Upper lobe of right lung (tissue), 1 donor: Measurements from ENCODE around the gene HOXB5. TPM values are rescaled to one million over a fixed set of nuclear protein-coding genes. Genes with fewer than 3 reads are reported as not detected.

Experiments used
- ATAC-seq: fragments of 200-7000 bp; cut with Tn5 transposase; one replicate; pipeline ENCODE4 v1.9.1; 2020; ENCODE audit warnings: mild to moderate bottlenecking, moderate library complexity
- DNase-seq: peaks from one replicate; pipeline ENCODE4 v3.0.0-alpha.2; 2020
- H3K27ac ChIP-seq: fragments of 200-600 bp; one replicate; pipeline ENCODE4 v1.8.0; 2022
- H3K27me3 ChIP-seq: fragments of 200-600 bp; one replicate; pipeline ENCODE4 v1.8.0; 2022; ENCODE audit warnings: mild to moderate bottlenecking
- H3K36me3 ChIP-seq: fragments of 200-600 bp; one replicate; pipeline ENCODE4 v1.8.0; 2022
- H3K4me1 ChIP-seq: fragments of 200-600 bp; one replicate; pipeline ENCODE4 v1.8.0; 2022
- H3K4me3 ChIP-seq: fragments of 200-600 bp; one replicate; pipeline ENCODE4 v1.8.0; 2022; ENCODE audit warnings: mild to moderate bottlenecking
- H3K9me3 ChIP-seq: fragments of 200-600 bp; one replicate; pipeline ENCODE4 v1.8.0; 2022
- intact Hi-C: fragments of 100-400 bp; cut with DNase I; formaldehyde crosslinking; loops from one replicate; pipeline ENCODE4 v1.11.0; 2022
- total RNA-seq: library from RNA; stranded (reverse); fragmentation: NEBNext Ultra II Directional; extraction: Animal tissue kit (Norgen Biotek cat#: 25700); gene quantifications from one replicate; pipeline ENCODE4 v1.2.1, GENCODE V29; 2021
- TF ChIP-seq, protein P1 (sequence below): fragments of 200-600 bp; IDR thresholded peaks from one replicate; pipeline ENCODE4 v1.8.0; 2022; ENCODE audit warnings: antibody characterized with exemption
- donor health status: DM: no; HTN: yes; CAD: no; lungs with severe emphysema.

The HOXB5 gene
- total RNA-seq, 1 donor from 2014 or later, result 4.4 TPM

DNA sequence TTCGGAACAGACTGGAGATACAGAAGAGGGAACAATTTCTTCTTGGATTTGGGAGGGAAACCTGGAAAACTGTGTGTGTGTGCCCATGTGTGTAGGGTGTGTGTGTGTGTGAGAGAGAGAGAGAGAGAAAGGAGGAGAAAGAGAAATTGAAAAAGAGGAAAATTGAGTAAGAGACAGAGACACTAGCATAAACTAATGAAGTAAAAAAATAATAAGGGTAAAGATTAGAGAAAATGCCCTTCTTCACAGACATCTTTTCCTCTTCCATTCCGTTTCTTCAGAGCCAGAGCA lies 34.8 kb downstream of the HOXB5 start:
- ATAC-seq (no peak), DNase-seq (no peak)
- Histone ChIP-seq H3K27me3 (peaks cover 28% of the 10 kb centered on the region), H3K27ac (peak overlapping the region; percentile 51), H3K4me1 (peaks cover 8% of the 10 kb centered on the region), H3K36me3 (no peaks in the 10 kb centered on the region), H3K9me3 (no peaks in the 10 kb centered on the region), H3K4me3 (peak overlapping the region; percentile 33)
- TF ChIP-seq, protein P1, sequence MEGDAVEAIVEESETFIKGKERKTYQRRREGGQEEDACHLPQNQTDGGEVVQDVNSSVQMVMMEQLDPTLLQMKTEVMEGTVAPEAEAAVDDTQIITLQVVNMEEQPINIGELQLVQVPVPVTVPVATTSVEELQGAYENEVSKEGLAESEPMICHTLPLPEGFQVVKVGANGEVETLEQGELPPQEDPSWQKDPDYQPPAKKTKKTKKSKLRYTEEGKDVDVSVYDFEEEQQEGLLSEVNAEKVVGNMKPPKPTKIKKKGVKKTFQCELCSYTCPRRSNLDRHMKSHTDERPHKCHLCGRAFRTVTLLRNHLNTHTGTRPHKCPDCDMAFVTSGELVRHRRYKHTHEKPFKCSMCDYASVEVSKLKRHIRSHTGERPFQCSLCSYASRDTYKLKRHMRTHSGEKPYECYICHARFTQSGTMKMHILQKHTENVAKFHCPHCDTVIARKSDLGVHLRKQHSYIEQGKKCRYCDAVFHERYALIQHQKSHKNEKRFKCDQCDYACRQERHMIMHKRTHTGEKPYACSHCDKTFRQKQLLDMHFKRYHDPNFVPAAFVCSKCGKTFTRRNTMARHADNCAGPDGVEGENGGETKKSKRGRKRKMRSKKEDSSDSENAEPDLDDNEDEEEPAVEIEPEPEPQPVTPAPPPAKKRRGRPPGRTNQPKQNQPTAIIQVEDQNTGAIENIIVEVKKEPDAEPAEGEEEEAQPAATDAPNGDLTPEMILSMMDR, result no peak
- intact Hi-C loops, result no loop called here

DNA sequence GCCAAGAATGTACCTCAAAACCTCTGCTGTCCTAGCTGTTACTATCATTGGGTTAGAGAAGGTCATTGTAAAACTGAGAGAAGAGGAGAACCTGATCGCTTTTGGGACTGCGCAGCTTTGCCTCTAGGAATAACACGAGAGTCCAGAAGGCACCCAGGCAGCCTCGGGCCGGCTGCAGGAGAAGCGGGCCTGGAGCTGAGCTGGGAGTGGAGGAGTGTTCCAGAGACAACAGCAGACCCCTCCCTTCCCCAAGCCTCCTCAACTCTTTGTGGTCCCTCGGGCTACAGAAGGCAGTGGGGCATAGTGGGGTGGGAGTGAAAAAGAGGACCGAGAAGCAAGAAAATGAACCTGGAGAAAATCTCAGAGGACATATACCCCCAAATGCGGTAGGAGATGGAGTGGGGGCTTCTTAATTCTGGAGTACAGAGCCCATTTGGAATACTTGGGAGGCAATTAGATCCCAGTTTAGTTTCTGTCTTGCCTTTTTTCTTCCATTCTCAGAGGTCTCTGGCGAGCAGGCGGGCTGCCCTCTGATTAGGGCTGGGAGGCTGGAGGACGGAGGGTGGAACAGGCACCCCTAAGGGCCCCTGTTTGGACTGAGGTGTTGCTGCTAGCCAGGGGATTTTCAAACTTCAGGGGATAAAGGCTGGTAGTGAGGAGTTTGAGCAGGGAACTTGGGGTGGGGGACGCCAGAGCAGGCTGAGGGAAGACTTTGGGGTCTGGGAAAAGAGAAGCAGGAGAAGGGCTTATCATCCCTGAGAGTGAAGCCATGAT lies 35.3 kb downstream of the HOXB5 start:
- Histone ChIP-seq H3K36me3 (no peaks in the 10 kb centered on the region), H3K27me3 (peaks cover 34% of the 10 kb centered on the region), H3K9me3 (no peaks in the 10 kb centered on the region), H3K4me1 (peaks cover 8% of the 10 kb centered on the region), H3K27ac (peak overlapping the region; percentile 51), H3K4me3 (peak overlapping the region; percentile 33)
- intact Hi-C loops, result no loop called here
- DNase-seq (peak; percentile 33), ATAC-seq (no peak)
- TF ChIP-seq, protein P1, result no peak

DNA sequence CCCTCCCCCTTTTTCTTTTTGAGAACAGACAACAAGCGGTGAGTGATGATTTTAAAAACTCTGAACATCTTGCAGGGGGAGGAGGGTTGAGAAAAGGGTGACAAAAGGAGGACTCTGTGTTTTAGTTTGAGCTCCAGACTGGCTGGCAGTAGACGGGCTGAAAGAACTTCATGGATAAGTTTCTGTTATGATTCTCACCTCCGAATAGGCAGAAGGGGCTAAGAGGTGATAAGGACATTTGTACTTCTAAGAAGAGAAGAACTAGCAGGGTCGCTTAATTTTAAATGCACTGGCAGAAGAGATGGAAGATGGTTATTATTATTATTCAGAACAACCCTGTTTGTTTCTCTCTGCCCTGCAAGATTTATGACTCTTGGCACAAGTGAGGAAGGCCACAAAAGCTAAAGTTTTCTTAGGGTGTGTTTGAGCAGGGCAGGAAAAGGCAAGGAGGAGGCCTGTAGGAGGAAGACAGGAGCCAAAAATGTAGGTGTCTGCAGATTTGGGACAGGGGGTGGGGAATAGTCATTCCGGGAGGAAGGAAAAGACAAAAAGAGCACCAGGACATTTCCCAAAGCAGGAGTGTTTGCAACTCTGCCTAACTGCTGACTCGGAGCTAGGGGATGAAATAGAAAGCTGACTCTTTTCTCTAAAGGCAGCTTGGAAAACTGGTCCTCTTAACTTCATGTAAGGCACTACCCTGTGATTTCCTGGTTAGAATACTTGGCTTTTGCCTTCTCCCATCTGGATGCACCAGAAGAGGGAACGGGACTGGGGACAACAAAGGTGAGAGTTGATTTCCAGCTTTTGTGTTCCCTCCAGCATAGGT lies 36.8 kb downstream of the HOXB5 start:
- H3K36me3 ChIP-seq, result no peaks in the 10 kb centered on the region
- peaks cover 25% of the 10 kb centered on the region for H3K27me3 ChIP-seq
- H3K4me3 ChIP-seq, result peak overlapping the region; percentile 46
- H3K9me3 ChIP-seq, result no peaks in the 10 kb centered on the region
- TF ChIP-seq, protein P1, result no peak
- peaks cover 8% of the 10 kb centered on the region for H3K4me1 ChIP-seq
- no peak for ATAC-seq
- DNase-seq, result no peak
- intact Hi-C loops, result no loop called here
- peak overlapping the region; percentile 18 for H3K27ac ChIP-seq

DNA sequence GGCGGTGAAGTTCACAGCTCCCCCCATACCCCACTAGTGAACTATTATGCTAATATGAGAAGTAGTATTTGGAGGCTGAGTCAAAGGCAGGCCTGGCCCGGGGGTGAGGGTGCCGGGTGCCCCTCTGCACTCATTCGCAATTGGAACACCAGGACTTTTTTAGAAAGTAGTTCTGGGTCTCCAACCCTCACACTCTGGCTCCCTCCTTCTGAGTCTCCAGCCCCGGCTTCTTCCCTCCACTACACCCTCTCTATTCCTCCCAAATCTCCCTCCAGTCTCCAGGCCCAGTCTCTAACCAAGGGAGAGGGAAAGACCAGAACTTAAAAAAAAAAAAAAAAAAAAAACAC lies 37.4 kb downstream of the HOXB5 start:
- H3K36me3 ChIP-seq, result no peaks in the 10 kb centered on the region
- H3K27ac ChIP-seq, result peak overlapping the region; percentile 65
- peak; percentile 41 for DNase-seq
- H3K4me1 ChIP-seq, result peaks cover 8% of the 10 kb centered on the region
- intact Hi-C loops, result no loop called here
- peak overlapping the region; percentile 46 for H3K4me3 ChIP-seq
- peaks cover 25% of the 10 kb centered on the region for H3K27me3 ChIP-seq
- TF ChIP-seq, protein P1, result no peak
- no peak for ATAC-seq
- H3K9me3 ChIP-seq, result no peaks in the 10 kb centered on the region

DNA sequence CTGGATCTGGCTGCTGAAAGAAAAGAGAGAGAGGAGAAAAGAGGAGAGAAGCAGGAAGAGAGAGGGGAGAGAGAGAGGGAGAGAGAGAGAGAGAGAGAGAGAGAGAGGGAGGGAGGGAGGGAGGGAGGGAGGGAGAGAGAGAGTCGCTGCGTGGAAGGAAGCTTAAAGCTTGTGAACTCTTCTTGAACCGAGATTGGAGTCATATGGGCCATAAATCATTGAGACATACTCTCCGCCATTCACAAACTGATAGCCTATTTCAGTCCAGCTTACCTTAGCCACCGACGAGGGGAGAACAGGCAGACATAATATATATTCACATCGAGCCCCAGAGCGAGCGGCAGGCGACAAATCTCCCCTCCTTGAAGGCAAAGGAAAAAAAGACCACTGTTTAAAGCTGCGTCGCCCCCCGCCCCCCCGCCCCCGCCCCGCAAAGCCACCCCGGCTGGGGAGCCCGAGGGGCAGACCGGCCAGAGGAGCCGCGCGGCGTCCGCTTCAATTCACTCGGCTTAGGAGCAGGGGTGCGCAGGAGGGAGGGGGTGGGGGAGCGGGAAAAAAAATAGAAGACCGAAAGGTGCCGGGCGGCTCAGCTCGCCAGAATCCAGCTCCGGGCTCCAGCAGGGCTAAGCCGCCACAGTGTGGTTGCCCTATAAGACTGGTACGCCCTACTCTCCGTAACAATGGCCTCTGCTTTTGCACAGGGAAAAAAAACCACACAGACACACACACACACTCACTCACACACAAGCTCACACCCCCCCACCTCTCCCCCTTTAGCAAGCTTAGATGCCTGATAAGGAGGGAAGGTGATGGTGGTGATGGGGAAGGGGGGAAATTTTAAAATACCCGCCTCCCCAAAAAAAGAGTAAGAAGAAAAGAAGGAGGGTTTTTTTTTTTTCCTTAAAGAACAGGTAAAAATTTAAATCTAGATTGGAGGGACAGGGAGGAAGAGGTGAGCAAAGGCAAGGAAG lies 38.0 kb downstream of the HOXB5 start:
- DNase-seq (peak; percentile 44), ATAC-seq (no peak)
- Histone ChIP-seq H3K4me3 (peak overlapping the region; percentile 46), H3K27me3 (peaks cover 27% of the 10 kb centered on the region), H3K36me3 (no peaks in the 10 kb centered on the region), H3K9me3 (no peaks in the 10 kb centered on the region), H3K4me1 (peaks cover 8% of the 10 kb centered on the region), H3K27ac (peak overlapping the region; percentile 65)
- TF ChIP-seq, protein P1, result no peak
- intact Hi-C loops, result no loop called here
